HG02642 (cell line): ENCODE measurements around the gene TRIM15.

Experiments used
- ATAC-seq: cut with Tn5 transposase; IDR thresholded peaks from one replicate; pipeline ENCODE4 v1.9.1; 2021; ENCODE audit warnings: mild to moderate bottlenecking; ENCODE audit not compliant: unreplicated experiment, poor library complexity

TRIM15 gene

DNA sequence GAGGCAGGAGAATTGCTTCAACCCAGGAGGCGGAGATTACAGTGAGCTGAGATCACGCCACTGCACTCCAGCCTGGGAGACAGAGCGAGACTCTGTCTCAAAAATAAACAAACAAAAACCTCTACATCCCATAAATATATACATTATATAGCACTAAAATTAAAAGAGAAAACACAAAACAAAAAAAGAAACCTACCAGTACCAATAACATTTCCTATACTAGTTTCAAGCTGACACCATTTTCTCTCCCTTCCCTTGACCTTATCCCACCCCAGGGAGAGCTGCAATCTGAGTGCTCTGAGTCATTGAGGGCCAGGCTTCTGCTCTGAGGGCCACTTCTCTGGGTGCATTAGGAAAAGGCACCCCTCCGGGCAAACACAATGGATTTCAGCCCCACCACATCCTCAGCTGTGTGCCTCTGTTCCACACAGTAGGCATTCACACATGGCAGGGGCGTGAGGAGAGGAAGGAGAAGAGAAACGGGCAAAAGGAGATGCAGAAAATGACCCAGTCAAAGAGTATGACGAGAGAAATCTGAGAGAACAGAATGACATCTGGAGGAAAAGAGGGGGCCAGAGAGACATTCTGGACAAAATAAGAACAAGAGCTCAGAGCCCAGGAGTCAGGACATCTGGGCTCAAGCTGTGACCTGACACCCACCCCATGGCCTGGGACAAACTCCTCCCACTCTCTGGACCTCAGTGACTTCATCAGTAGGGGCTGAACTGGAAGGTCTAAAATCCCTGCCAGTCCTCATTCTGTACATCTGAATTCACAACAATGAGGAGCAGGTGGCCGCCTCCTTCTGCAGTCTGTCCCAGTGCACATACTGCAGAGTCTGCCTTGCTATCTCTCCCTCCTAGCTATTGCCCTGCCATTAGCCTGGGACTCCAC is 31.7 kb downstream of the TRIM15 start:
- no peak for ATAC-seq

DNA sequence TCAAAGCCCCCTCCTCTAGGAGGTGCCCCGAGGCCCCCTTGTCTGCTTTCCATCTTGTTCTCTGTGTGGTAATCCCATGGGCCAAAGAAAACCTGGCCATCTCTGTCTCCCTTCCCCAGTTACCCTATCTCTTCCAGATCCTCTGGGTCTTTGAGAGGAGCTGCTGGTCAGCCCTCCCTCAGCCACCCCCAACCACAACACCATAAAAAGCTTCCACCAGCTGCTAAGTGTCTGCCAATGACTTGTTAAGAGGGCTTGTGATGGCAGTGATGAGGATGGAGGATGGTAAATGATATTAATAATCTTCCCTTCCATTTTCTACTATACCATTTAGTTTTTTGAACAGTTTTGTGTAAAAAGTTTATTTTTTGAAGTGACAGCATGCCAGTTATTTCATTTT is 32.6 kb downstream of the TRIM15 start:
- ATAC-seq = no peak

- ATAC-seq = no peak
Observed at GRCh38 chr6:30196376-30196775, 33.0 kb downstream of the TRIM15 start.

- no peak for ATAC-seq
Observed at GRCh38 chr6:30198166-30199084, 35.1 kb downstream of the TRIM15 start.

DNA sequence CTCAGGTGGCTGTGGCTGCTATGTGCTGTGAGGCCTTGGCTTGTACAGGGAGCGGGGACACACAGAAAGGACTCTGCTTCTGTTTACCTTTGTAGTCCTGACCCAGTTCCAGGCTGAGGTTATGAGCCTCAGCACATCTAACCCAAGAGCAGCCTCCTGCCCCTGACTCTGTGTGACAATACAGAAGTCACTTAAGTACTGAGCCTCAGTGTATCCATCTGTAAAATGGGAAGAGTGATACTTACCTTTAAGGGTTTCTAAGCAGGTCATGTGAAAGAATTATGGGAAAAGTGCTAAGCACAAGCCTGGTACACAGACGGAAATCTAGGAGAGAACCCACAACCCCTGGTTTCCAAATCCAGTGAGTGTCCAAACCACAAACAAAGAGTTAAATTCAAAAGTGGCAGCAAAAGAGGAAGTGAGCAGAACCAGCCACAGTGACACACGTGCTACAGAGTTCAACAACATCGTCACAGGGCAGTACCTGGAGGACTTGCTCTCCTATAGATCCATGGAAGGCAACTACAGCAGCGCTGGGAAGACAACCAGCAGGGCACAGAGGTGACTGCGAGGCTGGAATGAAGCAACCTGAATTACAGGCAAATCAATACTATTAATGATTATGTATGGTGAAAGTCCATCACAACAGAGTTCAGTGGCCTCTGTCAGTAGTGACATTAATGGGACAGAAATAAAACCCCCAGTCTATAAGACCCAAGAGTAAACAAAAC is 37.4 kb downstream of the TRIM15 start:
- peak; percentile 54 for ATAC-seq

DNA sequence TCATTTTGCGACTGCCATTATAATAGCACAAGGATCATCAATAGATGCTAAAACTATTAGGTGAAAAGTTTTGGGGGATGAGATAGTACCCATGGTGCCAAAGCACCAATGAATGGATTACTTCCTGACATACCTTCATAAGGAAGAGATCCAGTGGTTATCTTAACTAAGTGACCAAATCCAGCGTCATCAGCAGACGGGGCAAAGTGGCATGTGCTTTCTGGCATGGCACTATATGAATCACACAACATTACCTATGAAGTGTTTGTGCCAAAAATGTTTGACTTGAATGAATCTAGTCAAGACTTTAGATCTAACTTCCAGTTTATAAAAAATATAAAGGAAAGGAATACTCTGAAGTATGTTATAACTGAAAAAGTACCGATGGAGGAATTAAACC is 39.0 kb downstream of the TRIM15 start:
- no peak for ATAC-seq

DNA sequence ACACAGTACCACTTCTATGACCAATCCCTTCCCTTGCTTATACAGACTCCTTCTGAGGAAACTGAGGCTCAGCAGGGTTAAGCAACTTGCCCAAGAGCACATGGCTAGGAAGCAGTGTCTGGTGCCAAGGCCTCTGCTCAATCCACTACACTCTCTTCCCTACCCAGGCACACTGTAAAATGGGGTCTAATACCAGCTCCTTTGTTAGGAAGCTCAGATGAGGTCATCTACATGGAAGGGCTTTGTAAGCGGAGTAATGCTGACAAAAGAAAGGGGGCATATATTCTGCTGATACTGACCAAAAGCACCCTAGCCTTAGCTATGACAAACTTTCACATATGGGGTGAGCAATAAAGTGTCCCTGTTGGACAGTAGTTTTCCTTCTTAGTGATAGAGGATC is 40.8 kb downstream of the TRIM15 start:
- no peak for ATAC-seq

- ATAC-seq = no peak
Observed at GRCh38 chr6:30206152-30206551, 42.8 kb downstream of the TRIM15 start.

DNA sequence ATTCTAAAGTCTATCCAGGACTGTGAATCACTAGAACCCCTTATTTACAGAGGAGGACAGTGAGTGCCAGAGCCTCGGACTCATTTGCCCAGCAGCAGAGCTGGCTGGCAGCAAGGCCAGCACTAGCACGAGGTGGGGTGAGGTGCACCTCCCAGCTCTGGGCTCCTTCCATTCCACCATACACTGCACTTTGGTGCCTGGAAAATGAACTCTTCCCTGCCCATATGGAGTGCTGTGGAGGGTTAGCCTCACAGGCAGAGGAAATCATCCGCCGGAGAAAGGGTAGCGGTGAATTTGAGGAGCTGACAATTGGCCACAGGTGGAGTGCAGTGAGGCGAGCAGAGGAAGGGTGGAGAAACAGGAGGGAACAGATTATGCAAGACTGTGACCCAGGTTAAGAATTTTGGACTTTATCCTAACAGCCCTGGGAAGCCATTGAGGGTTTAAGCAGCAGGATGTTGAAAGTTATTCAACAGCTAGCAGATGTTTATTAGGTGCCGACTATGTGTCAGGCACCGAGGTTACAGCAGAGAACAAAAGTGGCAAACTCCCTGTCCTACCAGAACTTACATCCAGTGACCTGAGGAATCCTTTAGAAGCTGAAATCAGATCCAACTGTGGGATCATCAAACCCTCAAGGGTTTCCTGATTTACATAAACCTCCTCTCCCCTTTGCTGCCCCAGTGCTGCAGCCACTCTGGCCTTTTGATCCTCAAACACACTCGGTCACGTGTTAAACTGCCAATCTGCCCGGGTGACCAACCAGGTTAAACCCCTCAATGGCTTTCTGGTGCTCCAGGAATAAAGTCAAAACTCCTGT is 43.7 kb downstream of the TRIM15 start:
- ATAC-seq = no peak

- ATAC-seq = no peak
Observed at GRCh38 chr6:30207619-30208295, 44.4 kb downstream of the TRIM15 start.

GRCh38 chr6:30211306-30211705 is 48.0 kb downstream of the TRIM15 start:
- ATAC-seq = no peak

DNA sequence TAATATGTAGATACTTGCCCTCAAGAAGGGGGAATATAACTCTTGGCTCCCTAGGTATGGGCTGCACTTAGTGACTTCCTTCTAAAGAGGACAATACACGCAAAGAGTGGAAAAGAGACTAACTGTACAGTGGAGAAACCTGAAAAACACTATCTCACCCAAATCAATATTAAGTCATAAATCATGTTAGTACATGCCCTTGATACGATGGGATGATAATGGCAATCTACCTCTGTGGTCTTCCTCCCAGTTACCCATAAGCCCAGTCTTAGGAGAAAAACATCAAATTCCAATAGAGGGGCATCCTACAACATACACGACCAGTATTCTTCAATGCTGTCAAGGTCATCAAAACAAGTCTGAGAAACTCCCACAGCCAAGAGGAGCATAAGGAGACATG is 48.6 kb downstream of the TRIM15 start:
- ATAC-seq = no peak

- peak; percentile 88 for ATAC-seq
Observed at GRCh38 chr6:30212865-30213666, 49.7 kb downstream of the TRIM15 start, which contains the start of gene TRIM26. TRIM26 (minus strand) TSS chr6:30213406; CDS start chr6:30199103, 14,303 bp downstream.

GRCh38 chr6:30213667-30213956 is 50.3 kb downstream of the TRIM15 start:
- no peak for ATAC-seq

- ATAC-seq = peak; percentile 60
Observed at GRCh38 chr6:30213957-30214656, 50.8 kb downstream of the TRIM15 start.

GRCh38 chr6:30214657-30214982 is 51.3 kb downstream of the TRIM15 start:
- ATAC-seq = no peak

DNA sequence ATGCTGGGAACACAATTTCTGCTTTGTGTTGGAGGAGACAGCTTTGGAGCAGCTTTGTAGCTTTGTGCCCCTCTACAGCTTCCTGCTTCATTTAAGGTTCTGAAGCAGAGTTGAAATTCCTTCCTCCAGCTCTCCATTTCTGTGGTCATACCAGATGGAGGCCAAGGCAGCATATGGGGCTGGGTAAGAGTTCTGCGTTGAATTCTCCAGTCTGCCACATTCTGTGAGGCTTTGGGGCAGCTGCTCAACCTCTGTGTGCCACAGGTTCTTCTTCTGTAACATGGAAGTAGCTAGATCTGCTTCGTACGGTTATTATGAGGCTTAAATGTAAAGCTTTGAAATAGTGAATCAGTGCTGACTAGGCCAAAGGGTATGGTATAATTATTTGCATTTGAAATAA is 52.8 kb downstream of the TRIM15 start:
- ATAC-seq = no peak

GRCh38 chr6:30219244-30219643 is 55.9 kb downstream of the TRIM15 start:
- no peak for ATAC-seq
